NCI-H2029 treated with DMSO at 0.1 percent for 48 hours (cell line): ENCODE results near the gene ARHGAP15.
A peak's percentile ranks its signal among the peaks of the same experiment; 100 is the strongest.

ENCODE experiments used
- DNase-seq: peaks from one replicate; lab custom pipeline; 2025; lab: John Stamatoyannopoulos, UW

The ARHGAP15 gene

GRCh38 chr2:143225931-143226330 is 96.7 kb downstream of the ARHGAP15 start:
- DNase-seq, result no peak

- DNase-seq, result no peak
Measured at GRCh38 chr2:143226714-143227541, 97.7 kb downstream of the ARHGAP15 start.

- no peak for DNase-seq
Measured at GRCh38 chr2:143229411-143229810, 100.2 kb downstream of the ARHGAP15 start.

GRCh38 chr2:143229952-143230351 is 100.7 kb downstream of the ARHGAP15 start:
- no peak for DNase-seq

DNA sequence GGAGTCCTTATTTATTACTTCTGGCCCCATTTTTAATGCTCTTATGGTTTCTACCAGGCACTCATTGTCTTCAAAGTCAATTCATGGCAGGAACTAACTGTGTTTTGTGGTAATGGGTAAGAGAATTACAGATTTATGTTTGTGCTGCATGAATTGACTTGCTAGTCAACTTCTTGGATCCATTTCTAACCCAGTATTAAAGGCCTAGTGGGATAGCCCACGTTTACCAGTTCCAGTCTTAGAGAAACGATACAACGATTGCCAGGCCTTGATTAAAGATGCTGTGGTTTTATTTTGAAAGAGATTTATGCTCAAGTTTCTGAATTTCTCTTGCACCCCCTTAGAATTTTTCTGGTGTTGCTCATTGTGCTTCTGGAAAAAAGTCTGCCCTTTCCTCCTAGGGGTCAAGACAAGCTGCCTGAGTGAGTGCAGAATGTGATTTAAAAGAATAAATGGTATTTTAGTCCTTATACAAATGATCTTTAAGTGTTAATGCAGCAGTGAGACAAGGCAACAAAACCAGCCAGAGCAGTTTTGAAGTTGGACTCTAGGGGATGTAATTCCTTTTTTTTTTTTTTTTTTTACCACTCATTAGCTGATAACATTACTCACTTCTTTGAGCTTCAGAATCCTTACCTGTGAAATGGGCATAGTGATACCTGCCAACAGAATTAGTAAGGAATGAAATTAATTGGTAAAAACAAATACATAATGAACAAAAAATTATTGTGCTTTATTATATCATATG is 101.5 kb downstream of the ARHGAP15 start:
- DNase-seq, result no peak

GRCh38 chr2:143231254-143231645 is 102.0 kb downstream of the ARHGAP15 start:
- DNase-seq, result no peak

DNA sequence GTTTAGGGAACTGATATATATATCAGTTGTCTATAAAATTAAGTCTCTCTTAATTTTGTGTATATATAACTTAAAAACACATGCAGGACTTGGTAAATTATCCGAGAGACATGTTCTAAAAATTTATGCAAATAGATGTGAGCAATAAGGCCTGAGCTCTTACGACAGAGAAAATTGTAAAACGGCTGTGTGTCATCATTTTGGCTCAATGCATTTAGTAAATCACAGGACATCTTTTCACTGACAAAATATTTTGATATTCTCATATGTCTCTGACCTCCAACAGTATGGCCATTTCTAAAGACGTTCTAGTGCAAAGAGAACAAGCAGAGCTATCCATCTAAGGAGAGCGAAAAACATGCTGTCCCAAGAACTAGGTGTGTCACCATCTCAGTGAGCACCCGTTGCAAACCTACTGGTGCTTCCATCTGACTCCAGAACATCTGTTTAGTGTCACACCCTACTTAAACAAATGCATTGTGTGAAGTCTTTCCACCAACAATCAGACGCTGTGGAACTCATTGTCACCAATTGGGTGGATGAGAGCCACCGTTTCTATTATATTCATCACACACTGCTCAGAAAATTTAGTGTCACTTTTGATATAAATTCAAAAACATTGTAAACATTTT is 108.0 kb downstream of the ARHGAP15 start:
- DNase-seq, result no peak

- no peak for DNase-seq
Measured at GRCh38 chr2:143241403-143242088, 112.3 kb downstream of the ARHGAP15 start.

DNA sequence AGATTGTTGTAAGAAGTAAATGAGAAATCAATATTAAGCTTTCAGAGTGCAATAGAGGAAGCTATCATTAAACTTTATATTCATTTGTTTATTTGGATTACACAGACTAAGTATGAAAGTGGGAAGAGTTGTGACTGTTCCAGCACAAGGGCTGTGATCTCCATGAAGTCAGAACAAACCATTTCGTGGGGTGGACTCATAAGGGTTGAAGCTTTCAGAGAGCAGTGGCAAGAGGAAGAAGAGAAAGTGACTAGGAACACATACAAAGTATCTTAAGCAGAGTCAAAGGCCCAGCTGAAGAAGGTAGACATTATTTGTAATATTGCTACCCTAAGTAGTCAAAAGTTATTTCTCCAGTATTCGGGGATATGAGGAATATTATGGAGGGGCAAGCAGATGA is 117.0 kb downstream of the ARHGAP15 start:
- no peak for DNase-seq

DNA sequence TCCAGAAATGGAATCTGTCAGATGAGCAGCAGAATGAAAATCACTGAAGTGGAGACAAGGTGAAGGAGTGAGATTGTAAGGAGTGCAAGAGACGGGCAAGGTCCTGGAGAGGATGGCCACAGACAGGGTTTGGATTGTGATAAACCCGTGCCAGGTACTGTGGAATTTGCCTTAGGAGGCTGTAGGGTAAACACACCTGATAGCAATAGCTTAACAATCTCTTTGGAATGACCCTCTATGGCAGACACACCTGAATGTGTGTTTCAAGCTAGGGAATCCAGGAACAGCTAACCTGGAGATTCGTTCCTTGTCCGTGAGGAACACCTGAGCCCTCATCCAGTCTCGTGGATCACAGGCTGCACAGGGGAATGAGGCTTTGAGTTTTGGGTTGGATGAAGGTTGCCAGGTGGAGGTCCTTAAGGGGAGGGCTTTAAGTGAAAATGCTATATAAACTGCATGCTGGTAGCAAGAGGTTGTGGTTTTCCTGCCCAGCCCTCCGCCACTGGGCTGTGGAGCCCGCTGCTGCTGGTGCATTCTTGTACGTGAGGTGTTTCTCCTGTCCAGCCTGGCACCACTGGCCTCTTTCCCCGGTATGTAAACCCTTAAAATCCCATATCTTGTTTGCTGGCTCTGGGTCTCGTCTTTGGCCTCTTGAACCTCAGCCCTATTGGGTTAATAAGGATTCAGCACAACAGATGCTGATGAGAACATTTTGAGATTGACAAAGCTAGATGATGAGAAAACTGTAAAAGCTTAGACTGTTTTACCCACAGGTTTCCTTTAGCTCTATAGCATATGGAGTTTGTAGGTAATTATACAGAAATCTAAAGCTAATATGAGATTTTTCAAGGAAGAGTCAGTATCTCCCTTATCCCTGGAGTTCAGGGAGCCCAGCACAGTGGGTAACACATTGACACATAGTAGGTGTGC is 117.9 kb downstream of the ARHGAP15 start:
- DNase-seq, result no peak

- DNase-seq, result no peak
Measured at GRCh38 chr2:143248631-143249030, 119.4 kb downstream of the ARHGAP15 start.

DNA sequence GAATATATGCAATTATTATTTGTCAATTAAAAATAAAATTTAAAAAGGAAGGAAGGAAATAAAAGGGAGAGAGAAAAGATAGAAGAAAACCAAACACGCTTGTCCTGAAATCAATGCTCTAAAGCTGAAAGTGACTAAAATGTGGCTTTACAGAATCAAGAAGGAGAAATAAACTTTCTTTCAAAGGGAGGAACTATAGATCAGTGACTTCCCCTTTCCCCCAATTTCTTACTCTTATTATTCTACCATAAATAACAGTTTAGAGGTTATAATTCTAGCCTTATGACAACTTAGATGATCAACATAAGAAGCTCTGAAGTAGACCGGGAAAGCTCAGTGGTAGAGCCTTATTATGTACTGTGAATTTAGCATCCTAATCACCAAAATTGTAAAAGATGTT is 122.5 kb downstream of the ARHGAP15 start:
- DNase-seq, result no peak

GRCh38 chr2:143252138-143252907 is 123.1 kb downstream of the ARHGAP15 start:
- no peak for DNase-seq

GRCh38 chr2:143254110-143254509 is 124.9 kb downstream of the ARHGAP15 start:
- no peak for DNase-seq

DNA sequence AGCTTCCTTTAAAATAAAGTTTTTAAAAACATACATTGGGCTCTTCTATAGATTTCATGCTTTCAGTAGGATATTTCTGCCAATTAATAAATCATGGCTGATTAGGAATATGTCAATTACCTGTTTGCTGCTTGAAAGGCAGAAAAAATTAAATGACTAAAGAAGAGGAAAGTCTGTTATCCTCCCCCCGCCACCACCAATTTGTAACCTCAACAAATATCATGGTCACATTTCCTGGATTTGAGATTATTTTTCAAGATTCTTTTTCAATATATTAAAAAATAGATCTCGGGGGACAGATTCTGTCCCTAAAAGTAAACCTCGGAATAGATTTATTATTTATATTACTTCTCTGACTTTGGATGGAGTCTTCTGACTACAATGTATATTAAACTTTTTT is 125.9 kb downstream of the ARHGAP15 start:
- DNase-seq, result no peak

- DNase-seq, result no peak
Measured at GRCh38 chr2:143255899-143256298, 126.7 kb downstream of the ARHGAP15 start.

DNA sequence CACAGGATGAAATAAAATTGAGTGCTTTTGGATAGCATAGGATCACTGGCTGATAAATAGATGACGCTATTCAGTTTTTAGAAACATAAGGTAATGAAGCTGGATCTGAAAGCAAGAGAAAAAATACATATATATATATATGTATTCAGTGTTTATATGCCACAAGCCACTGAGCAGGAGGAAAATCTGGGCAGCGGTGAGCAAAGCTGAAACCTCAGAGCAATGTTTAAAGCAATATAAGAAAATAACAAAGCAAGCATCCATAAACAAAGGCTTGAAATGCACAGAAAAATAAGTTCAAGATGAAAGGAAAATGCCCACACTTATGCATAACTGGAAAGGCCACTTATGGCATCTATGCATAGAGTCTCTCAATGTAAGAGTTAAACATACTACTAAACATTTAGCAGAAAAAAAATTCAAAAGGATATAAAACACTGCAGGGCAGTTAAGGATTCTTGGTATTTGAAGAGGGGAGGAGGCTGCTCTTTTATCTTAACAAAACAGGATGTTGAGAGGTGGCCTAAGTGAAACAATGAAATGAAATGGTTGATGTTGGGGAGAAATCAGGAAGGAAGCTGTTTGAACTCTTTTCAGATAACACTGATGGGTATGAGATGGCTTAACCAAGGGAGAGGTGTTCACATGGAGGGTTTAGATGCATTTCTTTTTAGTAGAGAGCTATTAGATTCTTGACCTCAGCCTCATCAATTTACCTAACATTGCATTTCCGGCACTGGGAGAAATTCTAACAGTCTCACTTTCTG is 129.1 kb downstream of the ARHGAP15 start:
- no peak for DNase-seq

DNA sequence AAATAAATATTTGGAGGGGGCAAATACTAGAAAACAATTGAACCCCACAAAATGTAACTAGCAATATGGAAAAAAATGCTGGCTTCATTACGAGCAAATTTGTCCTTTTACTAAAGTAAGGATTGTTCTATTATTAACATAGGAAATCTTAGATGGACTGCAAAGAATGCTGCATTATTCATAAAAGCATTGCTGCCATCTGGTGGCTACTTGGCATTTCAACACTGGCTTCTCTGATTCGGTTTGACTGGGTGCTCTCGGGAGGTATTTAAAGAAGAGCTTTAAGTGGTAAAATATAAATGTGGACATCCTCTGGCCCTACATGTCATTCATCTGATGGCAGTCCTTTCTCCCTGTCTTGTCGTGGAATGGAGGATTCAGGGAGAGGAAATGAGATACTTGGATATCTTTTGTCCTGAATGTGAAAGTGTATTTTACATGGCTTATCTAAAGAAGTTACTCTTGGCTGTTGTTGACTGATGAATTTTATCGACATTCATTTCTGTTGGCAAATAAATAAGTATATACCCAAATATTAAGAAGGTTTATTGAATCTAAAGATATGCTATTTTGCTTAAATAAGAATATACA is 130.2 kb downstream of the ARHGAP15 start:
- peak; percentile 13 for DNase-seq

DNA sequence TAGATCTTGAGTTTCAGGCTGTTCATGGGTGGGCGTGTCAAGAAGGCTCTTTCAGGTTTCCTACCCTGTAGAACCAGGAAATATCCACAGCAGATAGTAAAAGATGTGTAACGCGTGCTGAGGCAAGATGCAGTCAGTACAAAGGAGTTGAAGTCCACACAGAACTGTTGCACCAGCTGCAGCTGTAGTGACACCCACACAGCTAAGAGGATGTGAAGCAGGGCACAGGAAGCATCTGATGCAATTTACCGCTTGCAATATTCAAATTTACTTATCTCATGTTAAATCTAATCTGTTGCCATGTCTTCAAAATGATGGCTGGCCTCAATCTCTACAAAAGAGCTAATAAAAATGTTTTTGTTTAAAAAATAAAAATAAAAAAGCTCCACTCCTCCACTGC is 132.8 kb downstream of the ARHGAP15 start:
- no peak for DNase-seq
